GM12872 (cell line): ENCODE results near the gene HIBCH.

Experiments
- CTCF ChIP-seq: IDR thresholded peaks from 3 replicates; pipeline ENCODE4 v1.5.1; 2011; ENCODE audit warnings: low read depth, mild to moderate bottlenecking, low read length, moderate library complexity; ENCODE audit not compliant: insufficient read depth

HIBCH gene

GRCh38 chr2:190319555-190320498 lies at the start of gene HIBCH:
HIBCH (minus strand) TSS chr2:190319826; CDS start chr2:190319750, 76 bp downstream.
- peak; percentile 70 for TF ChIP-seq CTCF

GRCh38 chr2:190367091-190367490 lies 47.5 kb upstream of the HIBCH start:
- no peak for TF ChIP-seq CTCF

- TF ChIP-seq CTCF = no peak
These were observed 46.7 kb upstream of the HIBCH start for GRCh38 chr2:190366248-190366753.

- TF ChIP-seq CTCF = no peak
These were observed 46.0 kb upstream of the HIBCH start for GRCh38 chr2:190365499-190366204.

GRCh38 chr2:190362894-190363293 lies 43.3 kb upstream of the HIBCH start:
- no peak for TF ChIP-seq CTCF

DNA sequence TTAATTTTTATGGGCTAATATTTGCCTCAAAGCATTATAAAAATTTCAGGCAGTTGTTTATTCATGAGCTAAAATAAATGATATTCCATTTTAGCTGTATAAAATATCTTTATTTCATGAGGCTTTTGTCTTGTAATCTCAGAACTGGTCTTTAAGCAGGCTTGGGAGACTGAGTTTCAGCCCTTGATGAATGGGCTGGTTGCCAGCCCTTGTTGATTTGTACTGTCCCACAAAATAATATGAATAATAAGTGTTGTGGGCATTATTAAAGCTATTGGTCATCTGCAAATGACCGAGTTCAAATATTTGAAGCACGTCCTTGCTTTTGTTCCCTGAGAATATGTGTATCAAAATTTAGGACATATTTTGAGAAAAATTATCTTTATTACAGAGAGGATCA lies 41.9 kb upstream of the HIBCH start:
- no peak for TF ChIP-seq CTCF

- TF ChIP-seq CTCF = no peak
These were observed 41.3 kb upstream of the HIBCH start for GRCh38 chr2:190360965-190361364.
